Epithelial cell of esophagus (primary cell): ENCODE measurements around the gene SLC25A13.

Source experiments
- DNase-seq: peaks from one replicate; pipeline ENCODE4 v3.0.0; 2010; ENCODE audit warnings: low read depth
- H3K4me3 ChIP-seq: 2 replicates; pipeline ENCODE4 v1.5.1; 2011; ENCODE audit warnings: mild to moderate bottlenecking, low read length, control low read depth
- TF ChIP-seq, protein P1 (sequence below): IDR thresholded peaks from 2 replicates; pipeline ENCODE4 v1.5.1; 2011; ENCODE audit warnings: low read depth, mild to moderate bottlenecking, low read length, control low read depth, inconsistent platforms; ENCODE audit not compliant: insufficient read depth; ENCODE audit errors: missing control alignments

Gene SLC25A13

DNA sequence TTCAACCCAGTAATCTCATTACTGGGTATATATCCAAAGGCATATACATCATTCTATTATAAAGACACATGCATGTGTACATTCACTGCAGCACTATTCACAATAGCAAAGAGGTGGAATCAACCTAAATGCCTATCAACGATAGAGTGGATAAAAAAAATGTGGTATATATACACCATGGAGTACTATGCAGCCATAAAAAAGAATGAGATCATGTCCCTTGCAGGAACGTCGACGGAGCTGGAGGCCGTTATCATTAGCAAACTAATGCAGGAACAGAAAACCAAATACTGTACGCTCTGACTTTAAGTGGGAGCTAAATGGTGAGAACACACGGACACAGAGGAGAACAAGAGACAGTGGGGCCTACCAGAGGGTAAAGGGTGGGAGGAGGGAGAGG lies 105.5 kb downstream of the SLC25A13 start:
- DNase-seq, result no peak
- TF ChIP-seq, protein P1, sequence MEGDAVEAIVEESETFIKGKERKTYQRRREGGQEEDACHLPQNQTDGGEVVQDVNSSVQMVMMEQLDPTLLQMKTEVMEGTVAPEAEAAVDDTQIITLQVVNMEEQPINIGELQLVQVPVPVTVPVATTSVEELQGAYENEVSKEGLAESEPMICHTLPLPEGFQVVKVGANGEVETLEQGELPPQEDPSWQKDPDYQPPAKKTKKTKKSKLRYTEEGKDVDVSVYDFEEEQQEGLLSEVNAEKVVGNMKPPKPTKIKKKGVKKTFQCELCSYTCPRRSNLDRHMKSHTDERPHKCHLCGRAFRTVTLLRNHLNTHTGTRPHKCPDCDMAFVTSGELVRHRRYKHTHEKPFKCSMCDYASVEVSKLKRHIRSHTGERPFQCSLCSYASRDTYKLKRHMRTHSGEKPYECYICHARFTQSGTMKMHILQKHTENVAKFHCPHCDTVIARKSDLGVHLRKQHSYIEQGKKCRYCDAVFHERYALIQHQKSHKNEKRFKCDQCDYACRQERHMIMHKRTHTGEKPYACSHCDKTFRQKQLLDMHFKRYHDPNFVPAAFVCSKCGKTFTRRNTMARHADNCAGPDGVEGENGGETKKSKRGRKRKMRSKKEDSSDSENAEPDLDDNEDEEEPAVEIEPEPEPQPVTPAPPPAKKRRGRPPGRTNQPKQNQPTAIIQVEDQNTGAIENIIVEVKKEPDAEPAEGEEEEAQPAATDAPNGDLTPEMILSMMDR, result no peak
- no peak overlapping the region for H3K4me3 ChIP-seq

DNA sequence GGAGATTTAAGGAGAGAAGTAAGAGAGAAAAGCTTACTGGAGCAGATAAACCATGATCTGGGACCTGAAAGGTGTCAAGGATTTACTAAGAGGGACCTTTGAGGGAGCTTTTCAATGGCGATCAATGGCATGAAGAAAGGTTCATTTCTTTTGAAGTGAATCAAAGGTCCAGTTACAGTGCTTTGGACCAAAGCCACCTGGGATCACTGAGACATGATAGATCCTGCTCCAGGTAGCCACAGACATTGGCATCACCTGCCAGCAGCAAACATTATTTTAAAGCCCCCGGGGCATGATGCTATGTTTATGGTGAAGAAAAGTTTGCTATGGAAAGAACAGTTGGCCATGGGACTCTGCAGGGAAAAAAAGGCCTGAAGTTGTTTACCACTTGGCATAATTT lies 109.4 kb downstream of the SLC25A13 start:
- TF ChIP-seq, protein P1, result no peak
- no peak overlapping the region for H3K4me3 ChIP-seq

DNA sequence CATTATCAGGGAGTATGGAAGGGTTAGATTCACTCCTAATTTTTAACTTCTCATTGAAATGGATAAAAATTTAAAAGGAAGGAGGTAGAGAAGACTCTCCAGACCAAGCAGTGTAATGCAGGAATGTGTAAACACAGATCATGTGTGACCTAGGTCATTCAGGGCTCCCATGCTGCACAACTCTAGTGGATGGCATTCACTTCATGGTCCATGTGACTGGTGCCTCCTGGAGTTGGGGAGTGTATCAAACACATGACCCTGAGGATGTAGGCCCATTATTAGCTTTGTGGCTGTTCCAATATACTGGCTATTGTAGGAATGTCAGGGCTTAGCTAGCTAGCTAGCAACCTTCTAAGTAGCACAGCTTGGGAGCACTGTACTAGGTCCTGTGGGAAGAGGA lies 109.9 kb downstream of the SLC25A13 start:
- no peak for DNase-seq
- TF ChIP-seq, protein P1, result no peak
- H3K4me3 ChIP-seq, result no peak overlapping the region

More for the DNA sequence above, 109.4 kb downstream of the SLC25A13 start:
- DNase-seq, result no peak

DNA sequence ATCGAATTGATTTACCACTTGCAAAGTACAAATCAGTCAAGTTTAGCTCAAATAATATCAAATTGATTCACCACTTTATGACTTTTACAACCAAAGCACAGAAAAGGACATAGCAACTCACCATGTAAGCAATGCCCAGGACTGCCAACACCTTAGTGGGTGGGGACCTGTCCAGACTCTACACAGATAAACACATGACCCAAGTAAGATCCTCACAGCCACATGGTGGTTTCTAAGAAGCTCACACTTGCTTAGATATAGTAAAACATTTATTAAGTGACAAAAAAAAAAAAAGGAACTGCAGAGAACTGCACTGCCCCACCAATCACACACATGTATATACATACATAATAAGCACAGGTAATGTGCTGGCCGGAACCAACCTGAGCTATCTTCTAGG lies 116.2 kb downstream of the SLC25A13 start:
- TF ChIP-seq, protein P1, result no peak
- no peak for DNase-seq
- no peak overlapping the region for H3K4me3 ChIP-seq

DNA sequence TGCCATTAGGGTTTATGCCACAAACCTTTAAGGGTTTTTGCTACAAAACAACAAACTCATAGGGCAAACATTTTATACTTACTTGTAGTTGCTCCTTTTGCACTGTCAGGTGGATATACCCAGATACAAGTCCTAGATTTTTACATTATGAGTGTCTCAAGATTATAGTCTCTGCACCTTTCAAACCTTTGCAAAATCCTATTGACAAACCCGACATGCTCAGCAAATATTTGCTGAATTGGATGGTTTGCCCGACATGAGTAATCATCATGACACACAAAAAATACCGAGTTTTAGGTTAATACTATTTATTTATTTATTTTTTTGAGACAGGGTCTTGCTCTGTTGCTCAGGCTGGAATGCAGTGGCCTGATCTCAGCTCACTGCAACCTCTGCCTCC lies 117.3 kb downstream of the SLC25A13 start:
- TF ChIP-seq, protein P1, result no peak
- no peak overlapping the region for H3K4me3 ChIP-seq
- DNase-seq, result no peak

DNA sequence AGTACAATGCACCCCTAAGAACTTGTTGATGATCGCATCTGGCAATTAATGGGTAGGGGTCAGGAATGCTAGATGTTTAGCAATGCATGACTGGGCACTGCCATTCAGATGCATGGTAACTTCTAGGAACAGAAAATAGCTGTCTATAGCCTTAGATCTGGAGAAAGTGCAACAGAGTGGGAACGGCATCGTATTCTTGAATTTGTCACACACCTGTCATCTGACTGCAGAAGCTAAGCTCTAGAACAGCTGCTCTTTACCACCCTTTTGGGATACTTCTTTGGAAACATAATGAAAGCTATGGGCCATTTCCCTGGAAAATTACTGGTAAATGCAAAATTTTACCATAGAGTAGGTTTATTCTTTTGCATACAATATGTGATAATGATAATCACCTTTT lies 118.1 kb downstream of the SLC25A13 start:
- DNase-seq, result no peak
- TF ChIP-seq, protein P1, result no peak
- H3K4me3 ChIP-seq, result no peak overlapping the region

DNA sequence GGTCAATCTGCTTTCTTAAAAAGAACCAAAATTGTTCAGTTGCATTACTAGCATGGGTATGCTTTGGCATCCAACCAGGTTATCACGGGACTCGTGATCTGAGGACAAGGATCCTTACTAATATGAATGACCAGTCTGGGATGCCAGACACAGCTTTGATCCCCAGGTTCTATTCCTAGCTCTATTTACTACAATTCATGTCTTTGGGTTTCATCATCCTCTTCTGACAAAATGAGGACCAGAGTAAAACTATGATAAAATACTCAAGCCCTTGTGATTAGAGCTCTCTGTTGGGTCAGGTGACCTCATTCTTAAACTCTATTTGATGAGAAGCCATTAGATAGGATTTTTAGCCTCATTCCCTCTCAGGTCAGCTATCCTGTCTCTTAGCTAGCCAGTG lies 119.8 kb downstream of the SLC25A13 start:
- TF ChIP-seq, protein P1, result no peak
- DNase-seq, result no peak
- no peak overlapping the region for H3K4me3 ChIP-seq
